GM19438 (cell line): ENCODE data around the gene KCNJ10.

Experiments
- ATAC-seq: cut with Tn5 transposase; IDR thresholded peaks from one replicate; pipeline ENCODE4 v1.9.1; 2021; ENCODE audit warnings: low read depth; ENCODE audit not compliant: unreplicated experiment

Gene KCNJ10

GRCh38 chr1:160028426-160028825 is 41.5 kb downstream of the KCNJ10 start:
- ATAC-seq, result no peak

- ATAC-seq, result no peak
Observed at GRCh38 chr1:160025314-160025713, 44.6 kb downstream of the KCNJ10 start.

DNA sequence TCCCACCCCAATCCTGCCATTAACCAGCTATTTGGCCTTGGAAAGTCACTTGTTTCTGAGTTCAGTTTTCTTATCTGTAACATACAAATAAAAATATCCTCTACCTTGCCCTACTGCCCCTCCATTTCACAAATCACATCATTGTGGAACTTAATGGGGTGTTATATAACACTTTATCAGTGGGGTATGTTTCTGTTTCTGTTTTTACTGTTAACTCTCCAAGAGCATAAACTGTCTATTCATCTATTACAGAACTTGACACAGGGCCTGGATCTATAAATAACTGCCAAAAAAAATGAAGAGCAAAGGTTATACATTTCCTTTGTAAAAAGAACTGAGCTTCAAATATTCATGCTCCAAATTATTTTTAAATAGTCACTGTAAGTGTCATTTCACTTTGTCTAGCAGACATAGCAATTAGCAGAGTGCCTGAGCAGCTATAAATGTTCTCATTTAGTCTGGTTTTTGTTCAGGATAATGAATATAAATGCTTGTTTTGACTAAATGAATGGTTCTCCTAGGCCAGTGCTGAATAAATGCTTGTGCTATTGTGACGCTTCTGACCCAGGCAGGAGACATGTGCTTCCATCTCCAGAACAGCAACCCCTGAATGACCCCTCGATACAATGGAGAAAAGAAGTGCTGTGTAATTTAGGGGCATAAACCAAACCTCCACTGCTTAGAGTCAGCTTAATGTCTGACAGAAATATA is 45.6 kb downstream of the KCNJ10 start:
- no peak for ATAC-seq

DNA sequence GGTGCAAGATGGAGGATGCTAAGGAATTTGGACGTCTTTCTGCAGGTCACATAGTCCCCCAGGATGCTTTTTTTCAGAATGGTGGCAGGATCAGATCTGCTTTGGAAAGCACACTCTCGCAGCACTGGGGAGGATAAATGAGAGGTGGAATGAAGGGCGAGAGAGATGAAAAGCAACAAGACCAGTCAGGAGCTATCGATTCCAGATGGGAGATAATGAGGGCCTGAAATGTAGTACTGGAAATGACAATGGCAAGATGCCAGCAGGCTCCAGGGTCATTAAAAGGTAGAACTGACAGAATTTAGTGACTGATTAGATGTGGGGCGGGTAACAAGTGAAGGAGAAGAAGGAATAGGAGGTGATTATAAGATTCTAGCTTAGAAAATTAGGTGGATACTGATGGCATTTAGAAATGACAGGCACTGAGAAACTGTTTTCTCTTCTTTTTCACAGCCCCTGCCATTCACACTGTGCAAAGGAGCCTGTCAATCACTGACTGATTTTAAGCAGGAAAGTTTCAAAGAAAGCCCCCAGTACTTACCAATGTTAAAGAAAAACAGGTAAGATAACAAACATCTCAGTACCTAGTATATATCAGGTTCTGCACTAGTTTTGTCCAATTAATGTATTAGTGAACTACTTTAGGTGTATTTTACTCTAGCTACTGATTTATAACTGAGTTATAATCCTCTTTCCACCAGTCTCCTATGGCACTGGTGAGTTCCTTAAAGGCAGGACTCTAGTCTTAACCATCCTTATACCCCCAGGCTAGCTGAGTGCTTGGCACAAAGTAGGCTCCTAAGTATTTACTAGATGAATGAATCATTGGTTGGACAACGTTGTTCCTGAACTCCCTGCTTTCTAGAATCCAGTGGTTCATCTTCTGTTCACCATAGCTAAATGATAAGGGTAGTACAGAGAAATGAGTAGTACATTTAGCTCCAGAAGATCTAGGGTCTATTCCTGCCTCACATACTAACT is 47.3 kb downstream of the KCNJ10 start:
- ATAC-seq, result no peak

DNA sequence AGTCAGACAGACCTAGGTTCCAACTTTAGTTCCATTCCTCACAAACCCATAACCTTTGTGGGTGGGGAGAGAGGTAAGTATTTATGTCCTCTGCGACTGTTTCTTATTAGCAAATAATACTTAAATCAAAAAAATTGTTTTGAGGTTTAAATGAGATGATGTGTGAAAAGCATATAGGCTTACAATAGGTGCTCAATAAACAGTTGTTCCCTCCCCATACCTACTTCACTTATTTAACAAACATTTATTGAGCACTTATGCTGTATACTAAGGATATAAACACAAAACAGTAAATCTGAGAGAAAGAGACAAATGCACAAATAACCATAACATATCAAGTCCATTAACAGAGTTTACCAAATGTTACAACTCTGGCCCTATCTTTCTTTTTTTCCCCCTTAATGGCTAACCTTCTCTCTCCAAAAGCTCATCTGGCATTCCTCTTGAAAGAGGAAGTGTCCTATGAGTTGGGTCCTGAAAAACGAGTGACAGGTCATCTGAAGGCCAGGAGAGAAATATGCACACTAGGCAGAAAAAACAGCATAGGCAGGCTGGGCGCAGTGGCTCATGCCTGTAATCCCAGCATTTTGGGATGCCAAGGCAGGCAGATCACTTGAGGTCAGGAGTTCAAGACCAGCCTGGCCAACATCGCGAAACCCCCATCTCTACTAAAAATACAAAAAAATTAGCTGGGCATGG is 48.4 kb downstream of the KCNJ10 start:
- no peak for ATAC-seq

DNA sequence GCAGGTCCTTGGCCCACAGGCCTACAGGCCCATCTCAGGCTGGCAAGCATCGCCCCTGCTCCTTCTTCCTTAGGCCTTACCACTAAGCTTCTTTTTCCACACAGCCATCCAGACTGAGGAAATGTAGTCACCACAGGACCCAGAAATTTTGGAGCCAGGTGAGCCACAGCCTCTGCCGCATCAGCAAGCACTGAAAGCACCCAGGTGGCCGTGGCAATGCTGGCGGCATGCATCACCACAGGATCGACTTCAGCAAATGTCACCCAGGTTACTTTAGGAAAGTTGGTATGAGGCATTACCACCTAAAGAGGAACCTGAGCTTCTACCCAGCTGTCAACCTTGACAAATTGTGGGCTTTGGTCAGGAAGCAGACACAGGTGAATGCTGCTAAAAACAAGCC is 49.8 kb downstream of the KCNJ10 start:
- no peak for ATAC-seq

DNA sequence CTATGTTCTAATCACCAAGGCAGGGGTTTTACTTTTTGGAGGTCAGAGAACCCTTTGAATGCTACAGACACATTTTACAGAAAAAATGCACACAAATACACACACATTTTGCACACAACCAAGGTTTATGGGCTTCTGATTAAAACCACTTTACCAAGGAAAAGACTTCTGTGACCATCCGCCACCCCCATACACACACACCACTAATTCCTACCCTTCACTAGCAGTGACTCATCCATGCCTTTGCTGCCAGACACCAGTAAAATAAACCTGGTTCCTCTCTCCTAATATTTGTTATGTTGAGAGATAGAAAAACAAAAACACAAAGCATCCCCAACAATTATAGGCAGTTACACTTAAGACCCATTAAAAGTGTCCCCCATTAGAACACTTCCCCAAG is 51.1 kb downstream of the KCNJ10 start:
- ATAC-seq, result no peak

DNA sequence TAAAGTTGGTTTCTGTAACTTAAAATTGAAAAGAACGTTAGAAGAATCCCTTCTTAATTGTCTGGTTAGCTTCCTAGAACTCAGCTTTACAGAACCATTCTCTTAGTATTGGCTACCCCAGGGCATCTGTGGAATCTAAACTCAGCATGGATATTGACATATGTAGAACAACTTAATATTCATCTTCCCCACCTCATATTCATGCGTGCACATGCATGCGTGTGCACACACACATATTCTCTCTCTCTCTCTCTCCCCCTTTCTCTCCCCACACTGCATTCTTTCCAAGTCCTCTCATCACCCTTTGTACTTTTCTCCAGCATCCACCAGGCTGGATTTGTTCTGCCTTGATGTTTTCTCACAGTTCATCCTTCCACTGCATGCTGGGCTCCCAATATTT is 51.6 kb downstream of the KCNJ10 start:
- no peak for ATAC-seq

- no peak for ATAC-seq
Observed at GRCh38 chr1:160017592-160017991, 52.4 kb downstream of the KCNJ10 start.

GRCh38 chr1:160011781-160012180 is 58.2 kb downstream of the KCNJ10 start:
- no peak for ATAC-seq

- ATAC-seq, result no peak
Observed at GRCh38 chr1:160009801-160010200, 60.2 kb downstream of the KCNJ10 start.

- ATAC-seq, result no peak
Observed at GRCh38 chr1:160009081-160009480, 60.9 kb downstream of the KCNJ10 start.

GRCh38 chr1:160007577-160008200 is 62.3 kb downstream of the KCNJ10 start:
- no peak for ATAC-seq

GRCh38 chr1:160006312-160006940 is 63.5 kb downstream of the KCNJ10 start:
- no peak for ATAC-seq

GRCh38 chr1:160005070-160005469 is 64.9 kb downstream of the KCNJ10 start:
- ATAC-seq, result no peak

DNA sequence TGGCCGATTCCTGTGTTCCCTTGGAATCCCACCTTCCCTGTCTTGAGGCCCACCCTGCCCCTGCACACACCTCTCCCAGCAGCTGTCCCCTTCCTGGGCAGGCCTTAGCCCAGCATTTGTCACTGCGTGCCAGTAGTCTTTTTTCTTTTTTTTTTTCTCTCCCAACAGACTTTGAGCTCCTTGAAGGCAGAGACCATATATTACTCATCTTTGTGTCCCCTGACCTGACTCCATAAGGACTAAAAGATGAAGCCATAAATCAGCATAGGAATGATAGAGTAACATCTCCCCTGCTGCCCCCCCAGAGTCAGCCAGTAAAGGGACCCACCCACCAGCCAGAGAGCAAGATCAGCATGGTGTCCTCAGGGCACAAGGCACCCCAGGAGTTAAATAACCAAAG is 65.5 kb downstream of the KCNJ10 start:
- no peak for ATAC-seq

GRCh38 chr1:160004001-160004400 is 66.0 kb downstream of the KCNJ10 start:
- ATAC-seq, result no peak

GRCh38 chr1:160001440-160001839 is 68.5 kb downstream of the KCNJ10 start:
- no peak for ATAC-seq

- no peak for ATAC-seq
Observed at GRCh38 chr1:159999204-159999603, 70.8 kb downstream of the KCNJ10 start.

DNA sequence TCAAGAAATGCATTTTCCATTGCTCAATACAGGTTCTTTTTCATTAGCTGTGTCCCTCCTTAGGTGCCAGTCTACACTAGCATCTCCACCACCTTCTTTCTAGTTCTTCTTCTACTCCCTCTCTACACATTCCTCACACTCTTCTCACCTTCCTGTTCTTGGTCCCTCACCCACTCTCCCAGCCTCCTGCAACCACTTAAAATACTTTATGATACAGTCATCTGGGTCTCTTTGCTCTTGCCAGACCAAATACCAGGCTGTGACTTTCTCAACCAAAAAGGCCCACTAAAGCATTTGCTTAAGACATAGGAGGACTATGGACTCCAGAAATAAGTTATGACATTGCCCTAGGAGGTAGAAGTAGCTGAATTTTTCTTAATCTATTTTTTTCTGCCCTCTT is 73.3 kb downstream of the KCNJ10 start:
- no peak for ATAC-seq
